Omental fat pad (tissue), 4 donors: ENCODE data around the gene RNF183. TPM values are rescaled to one million over a fixed set of nuclear protein-coding genes. Genes with fewer than 3 reads are reported as not detected.

Source experiments
- ATAC-seq: fragments of 150-250 bp; one replicate; pipeline ENCODE4 v1.9.1; 2016; ENCODE audit warnings: mild to moderate bottlenecking, moderate library complexity; ENCODE audit not compliant: low FRiP score
- DNase-seq: peaks from one replicate; pipeline ENCODE4 v3.0.0-alpha.2; 2019; ENCODE audit warnings: low spot score
- CTCF ChIP-seq, 3 donors: fragments of 450-650 bp; IDR thresholded peaks; one replicate each; pipeline ENCODE4 v1.5.1; 2016 to 2017; ENCODE audit warnings: antibody characterized with exemption in 3 of 3, mild to moderate bottlenecking in 3 of 3, moderate library complexity in 2 of 3
- total RNA-seq, 4 donors: library from RNA; depleted of rRNA; stranded (reverse); fragments of >200 nt; gene quantifications; one replicate each; pipeline ENCODE4 v1.1.0, GENCODE V29; 2016

The RNF183 gene
- total RNA-seq, 4 donors from 2014 or later = 0.19 TPM; not detected in 3

GRCh38 chr9:113349066-113349444, 45.9 kb upstream of the RNF183 start:
- ATAC-seq (no peak), DNase-seq (no peak)
- no peak for TF ChIP-seq CTCF (IDR thresholded peaks at IDR 0.05)

GRCh38 chr9:113348437-113348836, 45.3 kb upstream of the RNF183 start:
- no peak for DNase-seq
- TF ChIP-seq CTCF (IDR thresholded peaks at IDR 0.05) = no peak
- ATAC-seq = no peak

- ATAC-seq = no peak
- TF ChIP-seq CTCF (IDR thresholded peaks at IDR 0.05) = no peak
- DNase-seq = no peak
Measured at GRCh38 chr9:113345671-113346070, 42.5 kb upstream of the RNF183 start.

GRCh38 chr9:113345190-113345589, 42.0 kb upstream of the RNF183 start:
- DNase-seq = no peak
- TF ChIP-seq CTCF (IDR thresholded peaks at IDR 0.05) = no peak
- no peak for ATAC-seq

- no peak for TF ChIP-seq CTCF (IDR thresholded peaks at IDR 0.05)
- no peak for ATAC-seq
- DNase-seq = peak; percentile 51
Measured at GRCh38 chr9:113343732-113344231, 40.6 kb upstream of the RNF183 start.

- DNase-seq = no peak
- ATAC-seq = no peak
Measured at GRCh38 chr9:113341712-113342410, 38.7 kb upstream of the RNF183 start.

More at GRCh38 chr9:113341712-113342410, 38.7 kb upstream of the RNF183 start:
- TF ChIP-seq CTCF (IDR thresholded peaks at IDR 0.05) = no peak
